Spinal cord (tissue), 10 donors: ENCODE data around the gene MZT2A. TPM values are rescaled to one million over a fixed set of nuclear protein-coding genes. Genes with fewer than 3 reads are reported as not detected.
A peak's percentile ranks its signal among the peaks of the same experiment; 100 is the strongest.
"Not testable (repeated sequence)": the region's sequence is repeated elsewhere in the genome, so short reads cannot be mapped to it uniquely, and the experiment has no call there.

Source experiments
- DNase-seq, 6 donors: peaks; one replicate each; pipeline versions ENCODE4 v3.0.0 to v3.0.0-alpha.2; 2013 to 2015; ENCODE audit warnings: low spot score in 6 of 6, low read depth in 4 of 6
- H3K27ac ChIP-seq: one replicate; pipeline ENCODE4 v1.5.1; 2013; ENCODE audit warnings: low read depth, low read length, control low read depth
- H3K27me3 ChIP-seq: one replicate; pipeline ENCODE4 v1.6.1; 2013; ENCODE audit warnings: low read length; ENCODE audit not compliant: control insufficient read depth, insufficient read depth
- H3K36me3 ChIP-seq: one replicate; pipeline ENCODE4 v1.6.1; 2013; ENCODE audit warnings: low read length; ENCODE audit not compliant: control insufficient read depth, insufficient read depth
- H3K4me1 ChIP-seq: one replicate; pipeline ENCODE4 v1.6.1; 2013; ENCODE audit warnings: low read length; ENCODE audit not compliant: control insufficient read depth, insufficient read depth
- H3K4me3 ChIP-seq: one replicate; pipeline ENCODE4 v1.5.1; 2013; ENCODE audit warnings: low read depth, low read length, control low read depth
- H3K9me3 ChIP-seq: one replicate; pipeline ENCODE4 v1.6.1; 2013; ENCODE audit warnings: low read length; ENCODE audit not compliant: control insufficient read depth, insufficient read depth
- WGBS: methylation state at CpG from one replicate; pipeline ENCODE4 v1.1.5; 2013; ENCODE audit warnings: missing lambda C conversion rate; ENCODE audit not compliant: insufficient coverage; 5-methylcytosine and 5-hydroxymethylcytosine counted together
- polyA plus RNA-seq, 2 donors: library from polyadenylated mRNA; unstranded; fragments of 120-200 nt; gene quantifications; one replicate each; pipeline ENCODE4 v1.2.1, GENCODE V29; 2013; ENCODE audit not compliant: insufficient read length in 2 of 2
- total RNA-seq, 2 donors: library from RNA; depleted of rRNA in 1 of 2; stranded (reverse); fragments of 120-200 nt in 1 of 2; fragments of >200 nt in 1 of 2; gene quantifications; one replicate each; pipeline versions ENCODE4 v1.2.3 to v1.2.4, GENCODE V29; 2013 to 2014
- donor health status: healthy.

The MZT2A gene
- total and polyA plus RNA-seq, 4 donors, result 31.6 to 129 (median 103) TPM

DNA sequence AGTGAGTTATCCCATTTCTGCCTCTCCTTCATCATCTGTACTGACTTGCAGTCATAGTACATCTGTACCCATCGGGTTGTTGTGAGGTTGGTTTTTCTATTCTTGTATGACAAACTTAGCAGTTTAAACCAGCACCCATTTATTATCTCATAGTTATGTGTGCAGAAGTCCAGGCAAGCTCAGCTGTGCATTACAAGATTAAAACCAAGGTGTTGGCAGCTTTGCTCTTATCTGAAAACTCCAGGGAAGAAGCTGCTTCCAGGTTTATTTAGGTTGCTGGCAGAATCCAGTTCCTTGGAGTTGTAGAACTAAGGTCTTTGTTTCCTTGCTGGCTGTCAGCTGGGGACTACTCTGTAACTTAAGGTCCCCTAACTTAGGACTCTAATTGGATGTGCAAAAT is 3.3 kb upstream of the MZT2A start:
- H3K9me3 ChIP-seq, H3K36me3 ChIP-seq, DNase-seq, H3K4me3 ChIP-seq, H3K27ac ChIP-seq, H3K27me3 ChIP-seq: not testable (repeated sequence)
- WGBS, result no CpG with 5 or more reads among the region's 1 CpG
- H3K4me1 ChIP-seq, result peaks cover 25% of the 10 kb centered on the region

DNA sequence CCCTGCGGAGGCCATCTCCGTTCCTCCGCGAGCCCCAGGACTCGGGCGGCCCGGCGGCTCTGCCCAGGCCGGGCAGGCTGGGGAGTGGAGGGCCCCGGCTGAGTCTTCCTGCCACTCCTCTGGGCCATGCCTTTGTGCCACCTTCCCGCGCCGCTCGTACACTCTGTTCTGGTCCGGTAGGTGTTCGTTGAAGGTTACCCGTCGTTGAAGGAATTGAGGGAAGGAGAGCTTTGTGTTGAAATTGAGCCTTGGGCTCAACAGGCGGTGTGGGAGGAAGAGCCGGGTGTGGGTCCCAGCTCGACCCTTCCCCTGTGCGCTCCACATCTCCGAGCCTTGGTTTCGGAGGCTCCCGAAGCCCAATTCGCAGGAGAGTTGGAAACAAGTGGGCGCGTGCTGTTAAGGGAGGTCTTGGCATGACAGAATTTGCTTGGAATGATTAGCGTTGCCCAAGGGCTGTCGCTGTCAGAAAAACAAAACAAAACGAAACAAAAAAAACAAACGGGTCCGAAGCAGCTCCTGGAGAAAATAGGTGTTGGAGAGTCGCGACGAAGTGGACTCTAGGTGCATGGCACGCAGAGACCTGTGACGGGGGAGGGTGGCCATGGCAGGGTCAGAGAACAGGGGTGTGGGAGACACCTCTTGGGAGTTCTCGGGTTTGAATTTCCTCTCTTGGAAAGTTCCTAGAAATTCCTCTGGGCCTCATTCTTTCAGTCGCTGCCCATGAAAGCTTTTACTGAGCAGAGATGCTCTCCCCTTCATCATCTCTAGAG is 1.2 kb upstream of the MZT2A start:
- WGBS, result under 1% methylated on average over 31 of the region's 40 CpGs
- no peaks in the 10 kb centered on the region for H3K27me3 ChIP-seq
- no peaks in the 10 kb centered on the region for H3K9me3 ChIP-seq
- H3K27ac ChIP-seq, result peak overlapping the region; percentile 84
- H3K4me1 ChIP-seq, result peaks cover 40% of the 10 kb centered on the region
- peaks cover 22% of the 10 kb centered on the region for H3K36me3 ChIP-seq
- DNase-seq, result peak in 1 of 6 donors; percentile 3
- H3K4me3 ChIP-seq, result peak overlapping the region; percentile 91

DNA sequence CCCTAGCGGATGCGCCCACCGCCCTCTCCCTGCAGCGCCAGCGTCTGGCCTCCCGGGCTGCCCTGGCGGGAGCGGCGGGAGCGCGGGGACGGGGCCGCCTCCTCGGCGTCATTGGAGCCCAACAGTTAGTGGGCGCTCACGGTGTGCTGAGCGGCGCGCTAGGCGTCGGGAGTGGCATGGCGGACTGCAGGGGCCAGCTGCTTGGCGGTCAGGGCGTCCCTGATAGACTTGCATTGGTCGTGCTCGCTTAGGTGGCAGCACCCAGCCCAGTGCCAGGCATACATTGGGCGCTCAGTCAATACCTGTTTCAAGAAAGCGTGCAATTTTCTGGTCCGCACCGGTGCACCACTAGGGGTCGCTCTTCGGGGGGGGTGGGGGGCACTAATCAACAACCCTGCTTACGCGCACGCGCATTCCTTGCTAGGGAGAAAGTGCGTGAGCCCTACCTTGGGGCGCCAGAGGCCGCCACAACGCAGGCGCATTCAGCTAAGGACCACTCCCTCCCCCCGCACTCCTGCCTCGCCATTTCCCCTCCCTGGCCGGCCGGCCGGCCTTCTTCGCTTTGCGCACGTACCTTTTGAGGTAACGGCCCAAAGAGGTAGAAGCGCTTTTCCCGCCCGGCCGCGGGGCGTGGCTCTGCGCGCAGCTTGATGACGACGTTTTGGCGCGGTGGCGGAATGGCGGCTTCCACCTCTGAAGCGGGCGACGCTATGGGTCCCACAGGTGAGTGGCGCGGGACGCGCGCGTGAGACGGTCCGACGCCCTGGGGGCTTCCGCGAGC is 411 bp upstream of the MZT2A start:
- Histone ChIP-seq H3K4me3 (peak overlapping the region; percentile 91), H3K27me3 (no peaks in the 10 kb centered on the region), H3K27ac (peak overlapping the region; percentile 84), H3K9me3 (no peaks in the 10 kb centered on the region), H3K4me1 (peaks cover 40% of the 10 kb centered on the region), H3K36me3 (peaks cover 29% of the 10 kb centered on the region)
- DNase-seq, result peak; percentile 86 to 99 (median 92)
- under 1% methylated on average over 78 of the region's 79 CpGs for WGBS

DNA sequence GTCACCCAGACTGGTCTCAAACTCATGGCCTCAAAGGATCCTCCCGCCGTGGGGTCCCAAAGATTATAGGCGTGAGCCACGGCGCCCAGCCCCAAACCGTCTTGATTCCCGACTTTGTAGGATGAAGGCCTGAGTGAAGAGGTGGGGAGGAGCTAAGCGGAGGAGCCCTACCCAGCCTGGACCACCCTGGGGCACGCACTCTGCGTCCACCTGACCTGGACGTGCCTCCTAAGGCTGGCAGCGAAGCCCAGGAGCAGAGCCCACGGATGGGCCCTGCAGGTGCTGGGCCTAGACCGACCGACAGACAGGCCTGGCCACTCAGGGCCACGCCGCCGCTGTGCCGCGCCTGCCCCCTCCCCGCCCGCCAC is 744 bp downstream of the MZT2A start:
- peaks cover 40% of the 10 kb centered on the region for H3K4me1 ChIP-seq
- not testable (repeated sequence) for H3K9me3 ChIP-seq, H3K27me3 ChIP-seq
- WGBS, result 65% methylated on average over 12 of the region's 22 CpGs
- DNase-seq, result peak in 2 of 6 donors; percentile 26 to 28
- H3K27ac ChIP-seq, result peak overlapping the region; percentile 57
- peak overlapping the region; percentile 35 for H3K4me3 ChIP-seq
- H3K36me3 ChIP-seq, result peaks cover 29% of the 10 kb centered on the region

DNA sequence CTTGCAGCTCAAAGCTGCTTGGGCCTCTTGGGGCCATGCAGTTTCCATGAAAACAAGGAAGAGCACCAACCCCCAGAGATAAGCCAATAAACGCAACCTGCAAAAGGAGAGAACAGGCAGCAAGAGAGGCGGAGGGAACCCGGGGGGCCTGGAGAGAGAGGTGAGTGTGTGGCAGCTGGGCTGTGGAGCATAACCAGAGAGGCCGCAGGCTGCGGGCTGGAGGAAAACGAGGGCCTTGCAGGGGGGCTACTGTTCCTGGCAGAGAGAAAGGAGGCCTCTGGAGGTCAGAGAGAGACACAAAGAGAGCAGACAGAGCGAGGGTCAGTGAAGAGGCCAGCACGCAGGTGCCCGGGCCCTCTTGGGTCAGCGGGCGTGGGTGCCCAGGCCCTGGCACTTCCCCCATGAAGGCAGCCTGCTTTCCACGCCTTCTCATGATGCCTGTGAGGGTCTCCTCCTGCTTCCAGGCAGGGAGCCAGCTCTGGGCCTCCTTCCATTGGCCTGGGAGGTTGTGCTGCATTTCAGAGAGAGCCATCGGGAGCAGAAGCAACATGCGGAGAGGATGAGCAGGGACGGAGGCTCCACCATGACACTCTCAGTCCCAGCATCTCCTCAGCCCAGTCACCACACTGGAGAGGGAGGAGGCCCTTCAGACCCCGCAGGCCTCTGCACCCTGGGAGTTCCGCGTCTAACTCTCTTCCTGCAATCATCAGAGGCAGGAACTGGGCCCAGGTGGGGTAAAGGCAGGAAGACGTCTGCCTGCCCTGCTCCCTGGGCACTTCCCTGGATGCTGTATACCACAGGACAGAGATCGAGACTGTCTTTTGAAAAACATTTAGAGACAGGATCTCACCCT is 1.4 kb downstream of the MZT2A start:
- H3K36me3 ChIP-seq, result peaks cover 29% of the 10 kb centered on the region
- peak in 3 of 6 donors; percentile 26 to 84 (median 48) for DNase-seq
- not testable (repeated sequence) for H3K9me3 ChIP-seq, H3K27me3 ChIP-seq
- H3K27ac ChIP-seq, result peak overlapping the region; percentile 57
- WGBS, result 42% methylated on average over 13 of the region's 20 CpGs
- H3K4me1 ChIP-seq, result peaks cover 40% of the 10 kb centered on the region
- peak overlapping the region; percentile 35 for H3K4me3 ChIP-seq

DNA sequence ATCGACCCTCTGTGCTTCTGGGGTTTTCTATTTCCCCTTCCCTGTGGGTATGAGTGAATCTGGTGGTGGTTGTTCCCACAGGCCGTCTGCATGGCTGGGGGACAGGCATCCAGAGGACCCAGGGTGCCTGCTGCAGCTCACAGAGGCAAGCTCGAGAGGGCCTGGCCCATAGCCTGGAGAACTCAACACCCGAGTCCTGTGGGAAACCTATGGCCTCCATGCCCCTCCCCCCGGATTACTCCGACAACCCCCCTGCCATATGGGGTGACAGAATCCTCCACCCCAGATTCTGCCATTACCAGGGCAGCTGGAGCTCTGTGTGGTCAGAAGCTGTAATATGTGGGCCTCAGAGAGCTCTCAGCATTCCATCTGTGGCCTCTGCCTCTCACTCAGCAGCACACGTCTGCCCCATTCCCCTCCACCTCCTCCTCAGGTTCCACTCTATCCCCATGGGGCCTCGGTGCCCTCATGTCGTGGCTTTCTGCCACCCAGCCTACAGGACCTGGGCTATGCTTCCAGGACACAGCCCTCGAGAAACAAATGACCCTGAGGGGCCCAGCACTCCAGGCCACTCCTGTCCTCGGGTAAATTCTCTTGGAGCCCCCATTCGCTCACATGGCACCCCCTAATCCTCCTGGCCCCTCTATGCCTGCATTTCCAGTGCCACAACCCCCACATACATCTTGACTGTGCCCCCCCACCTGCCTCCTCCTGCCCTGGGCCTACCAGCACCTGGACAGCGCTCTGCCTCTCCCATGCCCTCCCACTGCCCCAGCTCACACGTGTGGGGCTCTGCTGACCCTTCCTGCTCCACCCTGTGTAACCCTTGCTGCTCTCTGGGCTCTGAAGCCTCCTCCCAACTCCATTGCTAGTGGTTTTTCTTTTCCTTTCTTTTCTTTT is 3.6 kb downstream of the MZT2A start:
- H3K27me3 ChIP-seq, result no peaks in the 10 kb centered on the region
- H3K4me1 ChIP-seq, result peaks cover 28% of the 10 kb centered on the region
- H3K36me3 ChIP-seq, result peaks cover 36% of the 10 kb centered on the region
- WGBS, result 73% methylated on average over 9 of the region's 14 CpGs
- DNase-seq, result no peak
- H3K9me3 ChIP-seq, result no peaks in the 10 kb centered on the region
- H3K4me3 ChIP-seq, result no peak overlapping the region
- no peak overlapping the region for H3K27ac ChIP-seq

DNA sequence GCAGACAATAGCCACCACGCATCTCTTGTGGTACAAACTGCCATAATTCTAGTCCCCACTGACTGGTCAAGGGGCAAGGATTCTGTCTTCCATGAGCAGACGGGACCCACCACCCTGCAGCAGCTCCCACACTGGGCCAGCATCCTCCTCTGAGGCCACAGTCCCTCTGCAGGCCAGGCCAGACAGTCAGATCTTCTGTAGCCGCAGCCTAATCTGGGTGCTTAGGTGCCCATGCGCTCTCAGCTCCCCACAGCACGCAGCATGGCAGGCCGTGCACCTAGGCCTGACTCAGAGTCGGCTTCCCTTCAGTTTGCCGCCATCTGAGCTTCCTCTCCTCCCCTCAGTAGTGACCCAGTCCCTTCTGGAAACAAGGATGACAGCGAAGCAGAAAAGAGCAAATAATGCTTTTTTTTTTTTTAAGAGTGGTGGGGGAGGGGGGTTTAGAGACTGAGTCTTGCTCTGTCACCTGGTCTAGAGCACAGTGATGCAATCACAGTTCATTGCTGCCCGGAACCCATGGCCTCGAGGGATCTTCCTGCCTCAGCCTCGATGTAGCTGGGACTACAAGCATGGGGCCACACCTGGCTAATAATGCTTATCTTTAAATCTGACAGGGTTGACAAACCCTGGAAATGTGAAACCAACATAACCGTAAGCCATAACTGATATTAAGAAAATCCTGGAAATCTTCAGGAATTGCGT is 5.8 kb downstream of the MZT2A start:
- H3K4me3 ChIP-seq, H3K27ac ChIP-seq, DNase-seq: not testable (repeated sequence)

DNA sequence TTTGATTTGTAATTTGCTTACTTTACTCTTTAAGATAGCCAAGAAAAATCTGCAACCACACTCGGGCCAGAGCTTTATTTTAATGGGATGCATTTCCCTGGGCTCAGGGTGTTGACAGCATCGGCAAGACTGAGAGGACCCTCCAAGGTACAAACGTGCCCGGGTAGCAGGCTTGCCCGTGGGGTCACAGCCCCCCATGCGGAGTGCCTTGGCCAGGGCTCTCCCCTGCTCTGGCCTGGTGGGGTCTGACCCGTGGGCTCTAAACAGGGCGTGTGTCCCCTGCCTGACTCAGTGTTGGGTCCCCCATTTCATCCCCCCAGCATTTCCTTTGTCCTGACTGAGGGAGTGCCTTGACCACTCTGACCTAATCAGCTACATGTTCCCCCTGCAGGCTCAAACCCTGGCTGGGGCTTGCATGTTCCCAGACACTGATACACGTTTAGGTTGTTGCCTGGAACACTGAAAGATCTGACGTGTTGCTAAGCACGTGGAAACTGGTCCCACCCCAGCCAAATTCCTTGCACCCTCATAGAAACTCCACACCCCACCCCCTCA is 7.2 kb downstream of the MZT2A start:
- H3K4me3 ChIP-seq, DNase-seq, H3K4me1 ChIP-seq, H3K27me3 ChIP-seq, H3K9me3 ChIP-seq, H3K27ac ChIP-seq: not testable (repeated sequence)
- peaks cover 37% of the 10 kb centered on the region for H3K36me3 ChIP-seq
- WGBS, result 90% methylated on average over 11 of the region's 11 CpGs

More for the DNA sequence above, 5.8 kb downstream of the MZT2A start:
- peaks cover 23% of the 10 kb centered on the region for H3K4me1 ChIP-seq
- WGBS, result 95% methylated on average over 12 of the region's 14 CpGs
- not testable (repeated sequence) for H3K9me3 ChIP-seq, H3K27me3 ChIP-seq
- H3K36me3 ChIP-seq, result peaks cover 48% of the 10 kb centered on the region
